ENCODE data around the gene ABCC9. TPM values are rescaled to one million over a fixed set of nuclear protein-coding genes. Genes with fewer than 3 reads are reported as not detected.

ABCC9 gene
- total RNA-seq, result not detected in 2 replicates

DNA sequence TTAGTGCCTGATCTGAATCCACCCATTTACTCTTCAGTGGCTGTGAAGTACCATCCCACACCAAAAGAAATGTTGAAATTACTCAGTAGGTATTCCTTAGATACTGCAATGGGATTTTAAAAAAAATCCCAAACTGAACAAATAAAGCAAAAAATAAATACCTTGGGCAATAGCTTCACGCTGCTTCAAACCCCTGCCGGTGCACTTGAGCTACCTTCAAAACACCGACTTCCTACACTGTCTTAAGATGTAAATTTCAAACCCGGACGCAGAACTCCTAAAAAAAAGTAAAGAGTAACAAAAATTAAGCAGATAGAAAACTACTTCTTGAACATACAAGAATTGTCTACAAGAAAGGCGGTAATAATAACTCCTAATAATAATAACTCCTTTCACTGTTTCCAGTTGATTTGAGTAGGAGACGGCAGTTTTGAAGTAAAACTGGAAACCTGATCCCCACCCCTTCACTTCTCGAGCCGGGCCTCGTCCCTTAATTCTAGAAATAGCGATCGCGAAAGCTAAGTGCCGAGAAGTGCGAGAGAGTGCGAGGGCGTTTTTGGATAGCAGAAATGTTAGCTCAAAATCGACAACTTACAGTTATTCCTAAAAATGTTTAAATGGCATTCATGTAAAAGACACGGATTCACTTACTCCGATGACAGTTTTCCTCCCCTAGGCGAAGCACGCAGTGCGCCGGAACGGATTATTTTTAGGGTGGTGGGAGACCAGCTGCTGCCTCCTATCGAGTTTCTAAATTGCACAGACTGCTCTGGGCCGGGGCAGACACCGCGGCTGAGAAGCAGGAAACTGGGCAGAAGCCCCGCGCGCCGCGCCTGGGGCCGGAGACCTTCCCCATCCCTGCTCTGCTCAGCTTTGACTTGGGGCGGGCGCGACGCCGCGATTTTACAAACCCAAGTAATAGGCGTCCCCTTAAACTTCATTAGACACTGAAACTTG lies at the start of gene ABCC9:
TSS of gene ABCC9 (minus strand) at position 878 of the 957 bp plus-strand sequence. CDS start 4,752 bp downstream, outside the sequence.
- H3K9me3 Mint-ChIP-seq, result no peaks in the 10 kb centered on the region
- peak within 1 kb of the TSS; percentile 29 for H3K4me3 Mint-ChIP-seq
- peaks cover 49% of the 10 kb centered on the region for H3K27me3 Mint-ChIP-seq (ENCODE audit: insufficient read depth)
- peaks cover 17% of the 10 kb centered on the region for H3K4me1 Mint-ChIP-seq (ENCODE audit: low read depth)
- intact Hi-C loops (cut with micrococcal nuclease), result loop anchor here (5.0 kb wide), 1 partner anchor 164 kb away; no protein-coding TSS in a partner anchor
- H3K36me3 Mint-ChIP-seq (ENCODE audit: low read depth), result no peaks in the 10 kb centered on the region
- no peak within 1 kb of the TSS for H3K27ac Mint-ChIP-seq
- DNase-seq (ENCODE audit: low spot score), result no peak

DNA sequence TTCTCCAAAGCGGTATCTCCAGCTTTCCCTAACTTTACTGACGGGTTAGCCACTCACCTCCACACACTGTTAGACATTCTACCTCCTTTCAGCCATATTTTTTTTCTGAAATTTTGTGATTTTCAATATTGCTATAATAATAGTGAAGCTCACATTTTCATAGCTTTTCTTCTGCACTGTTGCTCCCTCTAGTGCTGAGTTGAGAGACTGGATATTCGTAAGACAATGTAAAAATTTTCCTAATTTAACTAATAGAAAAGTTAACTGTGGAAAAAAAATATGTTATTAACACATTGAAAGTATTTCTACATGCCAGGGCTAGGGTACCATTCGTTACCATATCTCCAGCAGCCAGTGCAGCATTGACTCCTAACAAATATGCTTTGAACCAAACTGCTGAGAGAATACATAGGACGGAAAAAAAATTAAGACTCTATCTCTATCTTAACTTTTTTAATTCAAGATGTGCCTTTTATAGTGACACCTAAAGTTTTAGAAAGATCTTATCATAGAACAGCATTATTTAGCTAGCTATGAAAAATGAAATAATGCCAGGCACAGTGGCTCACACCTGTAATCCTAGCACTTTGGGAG lies 48.7 kb upstream of the ABCC9 start:
- no peaks in the 10 kb centered on the region for H3K9me3 Mint-ChIP-seq
- no peak overlapping the region for H3K27ac Mint-ChIP-seq
- DNase-seq (ENCODE audit: low spot score), result no peak
- no peak overlapping the region for H3K4me3 Mint-ChIP-seq
- peaks cover 9% of the 10 kb centered on the region for H3K4me1 Mint-ChIP-seq (ENCODE audit: low read depth)
- intact Hi-C loops (cut with micrococcal nuclease), result no loop called here
- H3K36me3 Mint-ChIP-seq (ENCODE audit: low read depth), result no peaks in the 10 kb centered on the region
- peaks cover 3% of the 10 kb centered on the region for H3K27me3 Mint-ChIP-seq (ENCODE audit: insufficient read depth)

- peaks cover 9% of the 10 kb centered on the region for H3K4me1 Mint-ChIP-seq (ENCODE audit: low read depth)
- H3K9me3 Mint-ChIP-seq, result no peaks in the 10 kb centered on the region
- H3K36me3 Mint-ChIP-seq (ENCODE audit: low read depth), result no peaks in the 10 kb centered on the region
- DNase-seq (ENCODE audit: low spot score), result no peak
- H3K27ac Mint-ChIP-seq, result no peak overlapping the region
- peaks cover 2% of the 10 kb centered on the region for H3K27me3 Mint-ChIP-seq (ENCODE audit: insufficient read depth)
- intact Hi-C loops (cut with micrococcal nuclease), result no loop called here
- H3K4me3 Mint-ChIP-seq, result no peak overlapping the region
Measured at GRCh38 chr12:21988619-21989018, 47.4 kb upstream of the ABCC9 start.

GRCh38 chr12:21987755-21988154 lies 46.5 kb upstream of the ABCC9 start:
- Mint-ChIP-seq H3K4me1 (ENCODE audit: low read depth) (peaks cover 2% of the 10 kb centered on the region), H3K36me3 (ENCODE audit: low read depth) (no peaks in the 10 kb centered on the region), H3K27ac (no peak overlapping the region), H3K9me3 (no peaks in the 10 kb centered on the region), H3K4me3 (no peak overlapping the region), H3K27me3 (ENCODE audit: insufficient read depth) (peaks cover 2% of the 10 kb centered on the region)
- no peak for DNase-seq (ENCODE audit: low spot score)
- intact Hi-C loops (cut with micrococcal nuclease), result no loop called here

DNA sequence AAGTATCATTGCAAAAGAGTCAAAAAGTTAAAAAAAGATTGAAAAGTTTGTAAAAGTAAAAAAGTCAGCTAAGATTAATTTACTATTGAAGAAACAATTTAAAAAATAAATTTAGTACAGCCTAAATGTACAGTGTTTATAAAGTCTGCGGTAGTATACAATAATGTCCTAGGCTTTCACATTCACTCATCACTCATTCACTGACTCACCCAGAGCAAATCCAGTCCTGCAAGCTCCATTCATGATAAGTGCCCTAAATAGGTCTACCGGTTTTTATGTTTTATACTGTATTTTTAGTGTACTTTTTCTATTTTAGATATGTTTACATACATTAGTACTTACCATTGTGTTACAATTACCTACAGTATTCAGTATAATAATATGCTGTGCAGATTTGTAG lies 43.9 kb upstream of the ABCC9 start:
- intact Hi-C loops (cut with micrococcal nuclease), result no loop called here
- Mint-ChIP-seq H3K9me3 (no peaks in the 10 kb centered on the region), H3K27me3 (ENCODE audit: insufficient read depth) (peaks cover 2% of the 10 kb centered on the region), H3K36me3 (ENCODE audit: low read depth) (no peaks in the 10 kb centered on the region), H3K4me3 (no peak overlapping the region), H3K4me1 (ENCODE audit: low read depth) (no peaks in the 10 kb centered on the region), H3K27ac (no peak overlapping the region)
- no peak for DNase-seq (ENCODE audit: low spot score)

GRCh38 chr12:21984375-21984774 lies 43.1 kb upstream of the ABCC9 start:
- DNase-seq (ENCODE audit: low spot score), result no peak
- H3K36me3 Mint-ChIP-seq (ENCODE audit: low read depth), result no peaks in the 10 kb centered on the region
- H3K4me3 Mint-ChIP-seq, result no peak overlapping the region
- H3K9me3 Mint-ChIP-seq, result no peaks in the 10 kb centered on the region
- peaks cover 4% of the 10 kb centered on the region for H3K27me3 Mint-ChIP-seq (ENCODE audit: insufficient read depth)
- no peaks in the 10 kb centered on the region for H3K4me1 Mint-ChIP-seq (ENCODE audit: low read depth)
- intact Hi-C loops (cut with micrococcal nuclease), result no loop called here
- H3K27ac Mint-ChIP-seq, result no peak overlapping the region

DNA sequence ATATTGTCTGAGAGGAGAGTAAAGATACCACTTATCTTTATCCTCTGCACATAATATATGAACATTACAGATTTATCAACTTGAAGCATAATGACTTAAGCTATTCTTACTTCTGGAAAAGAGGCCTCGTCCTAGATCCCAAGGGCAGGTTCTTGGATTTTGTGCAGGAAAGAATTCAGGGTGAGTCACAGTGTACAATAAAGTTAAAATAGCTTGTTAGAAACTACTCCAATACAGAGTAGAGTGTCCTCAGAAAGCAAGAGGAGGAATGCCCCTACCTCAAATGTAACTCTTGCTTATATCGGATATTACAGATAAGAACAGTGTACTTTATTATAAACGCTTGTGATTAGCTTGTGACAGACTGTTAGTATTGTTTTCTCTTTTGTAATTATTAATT lies 41.9 kb upstream of the ABCC9 start:
- no peak overlapping the region for H3K27ac Mint-ChIP-seq
- H3K4me1 Mint-ChIP-seq (ENCODE audit: low read depth), result no peaks in the 10 kb centered on the region
- DNase-seq (ENCODE audit: low spot score), result no peak
- peaks cover 4% of the 10 kb centered on the region for H3K27me3 Mint-ChIP-seq (ENCODE audit: insufficient read depth)
- no peaks in the 10 kb centered on the region for H3K36me3 Mint-ChIP-seq (ENCODE audit: low read depth)
- no peaks in the 10 kb centered on the region for H3K9me3 Mint-ChIP-seq
- H3K4me3 Mint-ChIP-seq, result no peak overlapping the region
- intact Hi-C loops (cut with micrococcal nuclease), result no loop called here

DNA sequence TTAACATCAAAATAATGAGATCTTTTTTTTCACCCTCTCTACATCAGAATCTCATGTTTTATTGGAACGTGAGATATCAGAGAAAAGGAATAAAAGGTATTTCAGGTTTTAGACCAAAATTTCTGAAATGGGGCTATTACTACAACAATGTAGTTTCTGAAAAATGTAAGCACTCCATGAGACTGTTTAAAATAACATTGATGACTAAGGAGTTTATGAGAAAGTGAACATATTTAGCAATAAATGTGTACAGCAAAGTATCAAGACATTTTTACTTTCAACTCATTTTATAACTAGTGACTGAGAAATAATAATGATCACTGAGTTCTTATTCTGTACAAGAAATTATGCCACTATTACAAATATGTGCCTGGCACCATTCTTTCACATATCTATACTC lies 39.3 kb upstream of the ABCC9 start:
- no peak for DNase-seq (ENCODE audit: low spot score)
- H3K27me3 Mint-ChIP-seq (ENCODE audit: insufficient read depth), result peaks cover 2% of the 10 kb centered on the region
- no peaks in the 10 kb centered on the region for H3K4me1 Mint-ChIP-seq (ENCODE audit: low read depth)
- H3K36me3 Mint-ChIP-seq (ENCODE audit: low read depth), result no peaks in the 10 kb centered on the region
- no peak overlapping the region for H3K4me3 Mint-ChIP-seq
- H3K27ac Mint-ChIP-seq, result no peak overlapping the region
- H3K9me3 Mint-ChIP-seq, result no peaks in the 10 kb centered on the region
- intact Hi-C loops (cut with micrococcal nuclease), result no loop called here

GRCh38 chr12:21975293-21975692 lies 34.1 kb upstream of the ABCC9 start:
- Mint-ChIP-seq H3K9me3 (no peaks in the 10 kb centered on the region), H3K36me3 (ENCODE audit: low read depth) (no peaks in the 10 kb centered on the region), H3K27ac (no peak overlapping the region), H3K4me3 (no peak overlapping the region), H3K27me3 (ENCODE audit: insufficient read depth) (peaks cover 2% of the 10 kb centered on the region), H3K4me1 (ENCODE audit: low read depth) (no peaks in the 10 kb centered on the region)
- intact Hi-C loops (cut with micrococcal nuclease), result no loop called here
- no peak for DNase-seq (ENCODE audit: low spot score)

GRCh38 chr12:21973221-21973620 lies 32.0 kb upstream of the ABCC9 start:
- no peak for DNase-seq (ENCODE audit: low spot score)
- peaks cover 4% of the 10 kb centered on the region for H3K27me3 Mint-ChIP-seq (ENCODE audit: insufficient read depth)
- intact Hi-C loops (cut with micrococcal nuclease), result no loop called here
- no peak overlapping the region for H3K27ac Mint-ChIP-seq
- H3K36me3 Mint-ChIP-seq (ENCODE audit: low read depth), result no peaks in the 10 kb centered on the region
- no peaks in the 10 kb centered on the region for H3K4me1 Mint-ChIP-seq (ENCODE audit: low read depth)
- no peaks in the 10 kb centered on the region for H3K9me3 Mint-ChIP-seq
- no peak overlapping the region for H3K4me3 Mint-ChIP-seq

DNA sequence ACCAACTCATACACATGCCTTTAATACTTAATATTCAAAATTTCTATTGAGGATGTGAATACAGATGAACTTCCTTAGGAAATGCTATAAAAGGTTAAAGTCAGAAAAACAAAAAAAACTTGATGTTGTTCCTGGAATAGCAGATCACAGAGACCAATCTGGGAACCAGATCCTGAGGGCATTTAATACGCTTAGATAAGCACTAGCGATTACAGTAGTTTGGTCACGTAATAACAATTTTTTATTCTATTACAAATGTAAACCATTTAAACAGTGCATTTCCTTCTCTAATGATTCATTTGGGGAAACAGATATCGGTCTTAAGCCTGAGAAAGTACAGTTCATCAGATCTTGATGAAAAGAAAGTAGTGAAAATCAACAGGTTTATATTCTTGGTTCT lies 30.8 kb upstream of the ABCC9 start:
- Mint-ChIP-seq H3K4me3 (no peak overlapping the region), H3K4me1 (ENCODE audit: low read depth) (no peaks in the 10 kb centered on the region), H3K27ac (no peak overlapping the region), H3K36me3 (ENCODE audit: low read depth) (no peaks in the 10 kb centered on the region), H3K9me3 (no peaks in the 10 kb centered on the region), H3K27me3 (ENCODE audit: insufficient read depth) (peaks cover 4% of the 10 kb centered on the region)
- no peak for DNase-seq (ENCODE audit: low spot score)
- intact Hi-C loops (cut with micrococcal nuclease), result no loop called here

DNA sequence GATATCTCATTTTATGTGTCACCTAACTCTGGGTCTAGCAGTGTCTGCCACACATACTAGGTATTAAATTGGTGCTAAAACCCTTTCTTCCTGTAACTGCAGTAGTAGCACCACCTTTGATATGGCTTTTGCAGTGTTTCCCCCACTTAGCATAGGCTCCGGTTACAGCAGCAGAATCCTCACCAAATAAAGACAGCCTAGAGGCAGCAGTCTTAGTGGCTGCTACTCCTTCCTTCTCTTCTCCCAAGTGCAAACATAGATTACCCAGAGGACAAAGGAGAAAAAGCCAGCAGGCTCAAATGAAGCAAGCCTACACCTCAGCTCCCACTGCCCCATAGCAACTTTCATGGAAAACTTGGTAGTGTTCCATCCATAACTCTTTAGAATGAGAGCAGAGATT lies 30.1 kb upstream of the ABCC9 start:
- intact Hi-C loops (cut with micrococcal nuclease), result no loop called here
- H3K4me3 Mint-ChIP-seq, result no peak overlapping the region
- H3K4me1 Mint-ChIP-seq (ENCODE audit: low read depth), result no peaks in the 10 kb centered on the region
- no peaks in the 10 kb centered on the region for H3K9me3 Mint-ChIP-seq
- DNase-seq (ENCODE audit: low spot score), result no peak
- no peaks in the 10 kb centered on the region for H3K36me3 Mint-ChIP-seq (ENCODE audit: low read depth)
- no peak overlapping the region for H3K27ac Mint-ChIP-seq
- H3K27me3 Mint-ChIP-seq (ENCODE audit: insufficient read depth), result peaks cover 4% of the 10 kb centered on the region

GRCh38 chr12:21962821-21963220 lies 21.6 kb upstream of the ABCC9 start:
- Mint-ChIP-seq H3K36me3 (ENCODE audit: low read depth) (no peaks in the 10 kb centered on the region), H3K4me3 (no peak overlapping the region), H3K27ac (no peak overlapping the region), H3K4me1 (ENCODE audit: low read depth) (no peaks in the 10 kb centered on the region), H3K9me3 (no peaks in the 10 kb centered on the region), H3K27me3 (ENCODE audit: insufficient read depth) (no peaks in the 10 kb centered on the region)
- DNase-seq (ENCODE audit: low spot score), result no peak
- intact Hi-C loops (cut with micrococcal nuclease), result no loop called here

All from activated T-helper 1 cell treated with anti-CD3 and anti-CD28 coated beads, Interleukin-12 subunit alpha, Interleukin-12 subunit beta, Interleukin-2, Interleukin-4 antibody, amounts not matched to agents 30 ng/mL and 10 ng/mL and 1 ng/mL, durations not matched to agents 14 hours and 24 hours and 36 hours (primary cell).